ENCODE measurements around the gene FBP2. TPM values are rescaled to one million over a fixed set of nuclear protein-coding genes. Genes with fewer than 3 reads are reported as not detected.
A peak's percentile ranks its signal among the peaks of the same experiment; 100 is the strongest.

Gene FBP2
- total and polyA plus RNA-seq, 2 experiments from 2014 or later: not detected

DNA sequence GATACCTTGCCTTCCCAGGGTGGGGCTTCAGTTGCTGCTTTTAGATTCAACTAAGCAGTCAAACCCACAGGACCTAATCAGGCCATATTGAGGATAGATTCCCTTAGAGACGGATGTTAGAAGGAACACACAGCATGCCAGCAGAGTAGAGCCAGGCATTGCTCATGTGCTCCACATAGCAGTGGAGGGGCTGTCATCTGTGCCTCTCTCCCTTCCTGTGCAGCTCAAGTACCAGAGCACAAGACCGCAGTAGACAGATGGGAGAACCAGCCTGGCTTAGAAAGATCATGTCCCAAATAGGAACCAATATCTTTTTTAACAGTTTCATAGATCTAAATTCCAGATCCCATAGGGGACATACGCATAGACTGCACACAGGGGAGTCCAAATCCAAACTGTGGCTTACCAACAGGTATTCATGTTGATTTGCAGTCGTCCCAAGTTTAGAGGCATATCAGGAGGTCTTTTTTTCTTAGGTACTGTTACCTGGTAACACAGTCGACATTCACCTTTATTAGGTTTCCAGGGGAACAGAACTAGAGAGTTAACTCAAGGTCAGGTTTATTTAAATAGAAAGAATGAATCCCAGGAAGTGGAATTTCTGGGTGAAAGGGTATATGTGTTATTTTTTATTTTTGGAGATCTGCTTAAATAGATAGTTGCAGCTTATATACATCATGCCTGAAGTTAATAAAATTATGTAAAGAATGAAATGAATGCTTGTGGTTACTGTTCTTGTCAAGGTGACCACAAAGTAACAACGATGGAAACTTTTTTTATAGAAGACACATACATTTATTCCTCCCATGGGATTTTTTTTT, 82.3 kb downstream of the FBP2 start:
- Histone ChIP-seq H3K36me3 (ENCODE audit: insufficient read depth) (no peaks in the 10 kb centered on the region), H3F3A (replicated peaks; ENCODE audit: low read depth) (no peaks in the 10 kb centered on the region), H3K27me3 (ENCODE audit: insufficient read depth) (no peaks in the 10 kb centered on the region), H3K4me3 (no peak overlapping the region), H2AFZ (no peak overlapping the region), H3K79me2 (replicated peaks; ENCODE audit: insufficient read depth) (0 out of 2 replicates have a peak, but pooled peaks cover under 1% of the 10 kb centered on the region), H3K4me1 (ENCODE audit: insufficient read depth) (peaks cover 5% of the 10 kb centered on the region; the same call in 1 of the 2 replicates), H3K27ac (ENCODE audit: low read depth) (no peak overlapping the region), H4K20me1 (replicated peaks; ENCODE audit: insufficient read depth) (no peaks in the 10 kb centered on the region), H3K9me2 (ENCODE audit: insufficient read depth) (no peaks in the 10 kb centered on the region), H3K4me2 (no peak overlapping the region)
- ATAC-seq: peak; percentile 39; the same call in 2 of the 3 replicates
- Mint-ChIP-seq H3K27me3 (ENCODE audit: insufficient read depth, low read depth, poor library complexity) (peaks cover 2% of the 10 kb centered on the region), H3K36me3 (ENCODE audit: low read depth) (no peaks in the 10 kb centered on the region), H3K4me1 (peaks cover 11% of the 10 kb centered on the region), H3K4me3 (no peak overlapping the region), H3K9me3 (no peaks in the 10 kb centered on the region), H3K27ac (no peak overlapping the region)
- peak; percentile 36 for DNase-seq (ENCODE audit: low spot score)
- TF ChIP-seq CTCF (conservative IDR thresholded peaks at IDR 0.05; ENCODE audit: low read depth in 2 of 2) (no peak), STAT1 (IDR thresholded peaks at IDR 0.05; ENCODE audit: unreplicated experiment) (no peak), ZNF114 (CRISPR knock-in tag; IDR thresholded peaks at IDR 0.05) (no peak), ZNF331 (CRISPR knock-in tag; IDR thresholded peaks at IDR 0.05; ENCODE audit: low read depth) (no peak), JUNB (IDR thresholded peaks at IDR 0.05; ENCODE audit: unreplicated experiment) (no peak), NANOG (IDR thresholded peaks at IDR 0.05; ENCODE audit: borderline replicate concordance) (no peak)
- TF ChIP-seq, protein P1, sequence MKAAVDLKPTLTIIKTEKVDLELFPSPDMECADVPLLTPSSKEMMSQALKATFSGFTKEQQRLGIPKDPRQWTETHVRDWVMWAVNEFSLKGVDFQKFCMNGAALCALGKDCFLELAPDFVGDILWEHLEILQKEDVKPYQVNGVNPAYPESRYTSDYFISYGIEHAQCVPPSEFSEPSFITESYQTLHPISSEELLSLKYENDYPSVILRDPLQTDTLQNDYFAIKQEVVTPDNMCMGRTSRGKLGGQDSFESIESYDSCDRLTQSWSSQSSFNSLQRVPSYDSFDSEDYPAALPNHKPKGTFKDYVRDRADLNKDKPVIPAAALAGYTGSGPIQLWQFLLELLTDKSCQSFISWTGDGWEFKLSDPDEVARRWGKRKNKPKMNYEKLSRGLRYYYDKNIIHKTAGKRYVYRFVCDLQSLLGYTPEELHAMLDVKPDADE (IDR thresholded peaks at IDR 0.05): no peak
- TF ChIP-seq, protein P2, sequence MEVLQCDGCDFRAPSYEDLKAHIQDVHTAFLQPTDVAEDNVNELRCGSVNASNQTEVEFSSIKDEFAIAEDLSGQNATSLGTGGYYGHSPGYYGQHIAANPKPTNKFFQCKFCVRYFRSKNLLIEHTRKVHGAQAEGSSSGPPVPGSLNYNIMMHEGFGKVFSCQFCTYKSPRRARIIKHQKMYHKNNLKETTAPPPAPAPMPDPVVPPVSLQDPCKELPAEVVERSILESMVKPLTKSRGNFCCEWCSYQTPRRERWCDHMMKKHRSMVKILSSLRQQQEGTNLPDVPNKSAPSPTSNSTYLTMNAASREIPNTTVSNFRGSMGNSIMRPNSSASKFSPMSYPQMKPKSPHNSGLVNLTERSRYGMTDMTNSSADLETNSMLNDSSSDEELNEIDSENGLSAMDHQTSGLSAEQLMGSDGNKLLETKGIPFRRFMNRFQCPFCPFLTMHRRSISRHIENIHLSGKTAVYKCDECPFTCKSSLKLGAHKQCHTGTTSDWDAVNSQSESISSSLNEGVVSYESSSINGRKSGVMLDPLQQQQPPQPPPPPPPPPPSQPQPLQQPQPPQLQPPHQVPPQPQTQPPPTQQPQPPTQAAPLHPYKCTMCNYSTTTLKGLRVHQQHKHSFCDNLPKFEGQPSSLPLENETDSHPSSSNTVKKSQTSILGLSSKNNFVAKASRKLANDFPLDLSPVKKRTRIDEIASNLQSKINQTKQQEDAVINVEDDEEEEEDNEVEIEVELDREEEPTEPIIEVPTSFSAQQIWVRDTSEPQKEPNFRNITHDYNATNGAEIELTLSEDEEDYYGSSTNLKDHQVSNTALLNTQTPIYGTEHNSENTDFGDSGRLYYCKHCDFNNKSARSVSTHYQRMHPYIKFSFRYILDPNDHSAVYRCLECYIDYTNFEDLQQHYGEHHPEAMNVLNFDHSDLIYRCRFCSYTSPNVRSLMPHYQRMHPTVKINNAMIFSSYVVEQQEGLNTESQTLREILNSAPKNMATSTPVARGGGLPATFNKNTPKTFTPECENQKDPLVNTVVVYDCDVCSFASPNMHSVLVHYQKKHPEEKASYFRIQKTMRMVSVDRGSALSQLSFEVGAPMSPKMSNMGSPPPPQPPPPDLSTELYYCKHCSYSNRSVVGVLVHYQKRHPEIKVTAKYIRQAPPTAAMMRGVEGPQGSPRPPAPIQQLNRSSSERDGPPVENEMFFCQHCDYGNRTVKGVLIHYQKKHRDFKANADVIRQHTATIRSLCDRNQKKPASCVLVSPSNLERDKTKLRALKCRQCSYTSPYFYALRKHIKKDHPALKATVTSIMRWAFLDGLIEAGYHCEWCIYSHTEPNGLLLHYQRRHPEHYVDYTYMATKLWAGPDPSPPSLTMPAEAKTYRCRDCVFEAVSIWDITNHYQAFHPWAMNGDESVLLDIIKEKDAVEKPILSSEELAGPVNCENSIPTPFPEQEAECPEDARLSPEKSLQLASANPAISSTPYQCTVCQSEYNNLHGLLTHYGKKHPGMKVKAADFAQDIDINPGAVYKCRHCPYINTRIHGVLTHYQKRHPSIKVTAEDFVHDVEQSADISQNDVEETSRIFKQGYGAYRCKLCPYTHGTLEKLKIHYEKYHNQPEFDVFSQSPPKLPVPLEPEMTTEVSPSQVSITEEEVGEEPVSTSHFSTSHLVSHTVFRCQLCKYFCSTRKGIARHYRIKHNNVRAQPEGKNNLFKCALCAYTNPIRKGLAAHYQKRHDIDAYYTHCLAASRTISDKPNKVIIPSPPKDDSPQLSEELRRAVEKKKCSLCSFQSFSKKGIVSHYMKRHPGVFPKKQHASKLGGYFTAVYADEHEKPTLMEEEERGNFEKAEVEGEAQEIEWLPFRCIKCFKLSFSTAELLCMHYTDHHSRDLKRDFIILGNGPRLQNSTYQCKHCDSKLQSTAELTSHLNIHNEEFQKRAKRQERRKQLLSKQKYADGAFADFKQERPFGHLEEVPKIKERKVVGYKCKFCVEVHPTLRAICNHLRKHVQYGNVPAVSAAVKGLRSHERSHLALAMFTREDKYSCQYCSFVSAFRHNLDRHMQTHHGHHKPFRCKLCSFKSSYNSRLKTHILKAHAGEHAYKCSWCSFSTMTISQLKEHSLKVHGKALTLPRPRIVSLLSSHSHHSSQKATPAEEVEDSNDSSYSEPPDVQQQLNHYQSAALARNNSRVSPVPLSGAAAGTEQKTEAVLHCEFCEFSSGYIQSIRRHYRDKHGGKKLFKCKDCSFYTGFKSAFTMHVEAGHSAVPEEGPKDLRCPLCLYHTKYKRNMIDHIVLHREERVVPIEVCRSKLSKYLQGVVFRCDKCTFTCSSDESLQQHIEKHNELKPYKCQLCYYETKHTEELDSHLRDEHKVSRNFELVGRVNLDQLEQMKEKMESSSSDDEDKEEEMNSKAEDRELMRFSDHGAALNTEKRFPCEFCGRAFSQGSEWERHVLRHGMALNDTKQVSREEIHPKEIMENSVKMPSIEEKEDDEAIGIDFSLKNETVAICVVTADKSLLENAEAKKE (CRISPR knock-in tag; IDR thresholded peaks at IDR 0.05): no peak

Other genes with a start within 250 kb of the FBP2 start
- gene PCAT7, start 38.7 kb downstream of the FBP2 start, total RNA-seq (2014; rRNA removed; shearing (Covaris generic)): 3.3 and 5.5 TPM in 2 replicates
- gene PCAT7, start 38.7 kb downstream of the FBP2 start, polyA plus RNA-seq (2016; fragmentation: Nextera tagmentation; extraction: Ambion mirVana): 4.0 TPM in 2 replicates
- 2.5 and 3.3 TPM in 2 replicates for gene FBP1, start 45.7 kb upstream of the FBP2 start, total RNA-seq (2014; rRNA removed; shearing (Covaris generic))
- 1.7 and 3.0 TPM in 2 replicates for gene FBP1, start 45.7 kb upstream of the FBP2 start, polyA plus RNA-seq (2016; fragmentation: Nextera tagmentation; extraction: Ambion mirVana)
- gene AOPEP, start 132.9 kb upstream of the FBP2 start, total RNA-seq (2014; rRNA removed; shearing (Covaris generic)): 16.5 and 17.2 TPM in 2 replicates
- 7.0 and 7.5 TPM in 2 replicates for gene AOPEP, start 132.9 kb upstream of the FBP2 start, polyA plus RNA-seq (2016; fragmentation: Nextera tagmentation; extraction: Ambion mirVana)